NCI-H146 (cell line): Measurements from ENCODE around the gene PLEKHA1.

ENCODE experiments used
- DNase-seq: peaks from one replicate; lab custom pipeline; 2025; lab: John Stamatoyannopoulos, UW

Gene PLEKHA1

DNA sequence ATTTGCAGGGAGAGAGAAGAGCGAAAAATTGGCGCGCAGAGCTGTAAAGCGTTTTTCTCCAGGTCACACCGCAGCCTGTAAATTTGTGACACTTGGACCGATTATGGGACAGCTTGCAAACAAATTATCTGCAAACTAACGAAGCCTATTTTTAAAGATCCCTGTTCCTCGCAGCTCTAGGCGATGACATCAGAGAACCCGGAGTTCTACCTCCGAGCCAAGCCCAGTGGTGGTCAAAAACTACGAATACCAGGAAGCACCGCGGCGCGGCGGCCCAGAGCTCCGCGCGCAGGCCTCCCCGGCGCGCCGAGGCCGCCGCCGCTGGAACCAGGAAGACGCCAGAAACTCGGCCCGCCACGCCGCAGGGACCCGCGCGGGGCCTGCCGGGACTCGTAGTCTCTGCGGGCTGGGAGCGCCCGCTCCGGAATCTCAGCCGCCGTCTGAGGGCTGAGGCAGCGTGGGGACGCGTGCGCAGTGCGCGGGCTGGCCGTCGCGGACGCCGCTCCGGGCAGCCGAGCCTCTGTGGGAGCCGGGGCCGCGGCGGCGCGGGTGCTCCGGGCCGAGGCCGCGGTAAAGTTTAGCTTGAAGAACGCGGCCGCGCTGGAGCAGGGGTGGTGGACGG lies at the start of gene PLEKHA1:
Gene PLEKHA1 (plus strand): TSS at position 472 of the 622 bp plus-strand sequence. CDS start 18,493 bp downstream, outside the sequence.
- DNase-seq = peak; percentile 94

DNA sequence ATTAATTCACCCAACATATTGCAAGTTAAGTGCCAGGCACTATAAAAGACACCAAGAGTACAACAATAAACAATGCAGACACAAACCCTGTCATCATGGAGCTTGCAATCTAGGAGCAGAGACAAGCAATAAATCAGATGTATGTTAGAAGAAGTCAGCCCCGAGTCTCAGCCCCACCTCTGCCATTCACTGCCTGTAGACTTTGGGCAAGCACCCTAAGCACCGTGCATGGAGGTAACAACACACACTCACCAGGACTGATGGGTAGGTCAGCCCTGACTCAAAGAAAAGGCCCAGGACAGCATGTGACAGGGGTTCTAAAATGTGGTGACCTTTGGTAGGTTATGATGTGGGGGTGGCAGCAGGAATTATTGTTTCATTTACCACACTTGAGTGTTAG lies 49.3 kb upstream of the PLEKHA1 start:
- no peak for DNase-seq

DNA sequence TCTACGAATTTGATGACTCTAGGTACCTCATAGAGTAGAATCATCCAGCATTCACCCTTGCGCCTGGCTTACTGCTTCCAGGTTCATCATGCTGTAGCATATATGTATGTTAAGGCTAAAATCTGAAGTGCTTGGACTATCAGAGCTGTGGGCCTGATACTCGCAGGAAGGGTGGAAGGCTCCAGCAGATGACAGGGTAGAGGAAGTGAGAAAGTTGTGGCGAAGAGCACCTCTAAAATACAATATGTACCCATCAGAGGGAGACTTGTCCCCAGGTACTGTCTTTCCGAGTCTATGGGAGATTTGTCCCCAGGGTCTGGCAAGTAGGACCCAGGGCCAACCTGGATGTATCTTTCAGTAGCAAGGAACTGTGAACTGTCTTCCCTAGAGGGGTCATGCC lies 48.1 kb upstream of the PLEKHA1 start:
- DNase-seq = no peak

DNA sequence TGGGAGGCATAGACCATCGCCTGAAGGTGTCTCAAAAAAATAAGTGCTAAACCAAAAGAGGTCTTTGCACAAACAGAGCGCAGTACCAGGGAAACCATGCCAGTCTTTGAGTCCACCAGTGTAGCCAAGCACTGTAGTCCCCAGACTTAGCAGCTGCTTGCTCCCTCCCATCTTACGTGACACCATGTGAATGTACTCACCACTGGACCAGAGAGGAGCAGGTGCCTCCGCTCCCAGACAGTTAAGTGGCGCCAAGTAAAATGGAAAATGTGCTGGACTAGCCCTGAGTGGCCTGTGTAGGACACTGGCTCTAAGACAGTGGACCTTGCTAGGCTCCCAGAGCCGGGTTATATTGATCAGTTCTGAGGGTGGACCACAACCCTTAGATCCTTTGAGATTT lies 47.7 kb upstream of the PLEKHA1 start:
- DNase-seq = no peak

DNA sequence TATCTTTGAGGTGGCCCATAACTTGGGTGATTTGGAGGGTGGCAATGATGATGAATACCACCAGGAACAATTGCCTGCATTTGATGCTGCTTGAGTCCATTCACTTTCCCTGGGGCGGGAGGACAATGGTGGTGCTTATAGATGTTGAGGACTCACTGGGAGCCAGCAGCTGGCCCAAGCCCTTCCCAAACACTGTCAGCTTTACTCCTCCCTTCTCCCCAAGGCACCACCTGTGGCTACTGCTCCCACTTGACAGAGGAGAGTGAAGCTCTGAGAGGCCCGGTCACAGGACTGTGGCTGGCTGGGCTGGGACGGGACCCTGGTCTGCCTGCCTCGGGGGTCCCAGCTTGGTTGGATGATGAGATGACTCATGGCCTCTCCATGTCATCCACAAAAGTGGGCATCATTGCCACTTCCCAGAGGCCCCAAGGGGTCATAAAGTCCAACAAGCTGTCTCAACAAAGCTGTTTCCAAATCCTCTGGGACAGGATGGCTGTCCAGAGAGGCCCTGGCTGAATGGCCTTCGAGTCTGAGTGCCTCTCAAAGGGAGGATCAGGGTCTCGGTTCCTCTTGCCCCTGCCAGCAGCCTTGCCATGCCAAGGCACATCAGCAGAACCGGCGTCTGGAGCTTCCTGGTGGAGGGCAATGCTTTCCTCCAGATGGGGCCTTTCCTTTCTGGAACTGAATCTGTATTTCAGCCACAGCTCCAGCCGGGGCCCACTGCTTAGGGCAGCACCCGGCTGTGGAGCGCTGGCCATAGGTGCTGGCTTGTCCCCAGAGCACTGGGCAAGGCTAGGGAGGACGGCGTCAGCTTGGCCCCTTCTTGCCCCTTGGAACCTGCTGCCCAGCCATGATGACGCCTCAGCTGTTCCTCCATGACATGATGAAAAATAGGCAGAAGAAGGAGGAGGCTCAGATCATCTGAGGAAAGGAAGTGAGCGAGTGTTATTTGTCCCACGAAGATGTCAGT lies 47.0 kb upstream of the PLEKHA1 start:
- no peak for DNase-seq

DNA sequence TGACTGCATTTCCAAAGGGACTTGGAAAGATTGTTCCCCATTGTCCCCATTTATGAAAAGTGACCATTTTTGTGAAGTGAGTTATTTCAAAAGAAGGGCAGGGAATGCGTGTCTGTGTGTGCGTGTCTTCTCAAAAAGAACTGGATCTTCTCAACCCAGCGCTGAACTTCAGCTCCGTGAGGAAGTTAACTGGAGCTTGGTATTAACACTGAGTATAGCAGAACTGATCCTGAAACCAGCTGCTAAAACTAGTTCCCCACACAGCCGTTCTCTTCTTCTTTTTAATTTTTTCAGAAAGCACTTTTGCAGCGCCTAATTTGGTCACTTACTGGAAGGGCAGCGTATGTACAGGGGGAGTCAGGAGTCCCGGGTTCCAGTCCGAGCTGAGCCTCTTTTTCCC lies 45.8 kb upstream of the PLEKHA1 start:
- DNase-seq = no peak

DNA sequence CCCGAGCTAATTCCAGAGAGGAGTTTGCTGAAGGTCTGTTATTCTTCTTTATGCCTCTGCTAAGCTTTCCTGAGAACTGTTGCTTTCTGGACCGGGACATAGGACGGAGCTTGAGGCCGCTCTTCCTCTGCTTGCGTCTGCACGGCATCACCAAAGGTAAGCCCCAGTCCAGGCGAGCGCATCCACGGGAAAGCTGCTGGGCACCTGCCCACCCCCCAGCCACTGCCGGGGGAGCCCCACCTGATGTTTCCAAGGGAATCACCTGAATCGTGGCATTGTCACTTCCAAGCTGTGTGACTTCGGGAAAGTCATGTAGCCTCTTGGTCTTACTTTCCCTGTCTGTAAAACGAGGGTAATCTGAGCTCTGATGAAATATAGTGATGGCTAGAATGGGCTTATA lies 45.1 kb upstream of the PLEKHA1 start:
- no peak for DNase-seq

DNA sequence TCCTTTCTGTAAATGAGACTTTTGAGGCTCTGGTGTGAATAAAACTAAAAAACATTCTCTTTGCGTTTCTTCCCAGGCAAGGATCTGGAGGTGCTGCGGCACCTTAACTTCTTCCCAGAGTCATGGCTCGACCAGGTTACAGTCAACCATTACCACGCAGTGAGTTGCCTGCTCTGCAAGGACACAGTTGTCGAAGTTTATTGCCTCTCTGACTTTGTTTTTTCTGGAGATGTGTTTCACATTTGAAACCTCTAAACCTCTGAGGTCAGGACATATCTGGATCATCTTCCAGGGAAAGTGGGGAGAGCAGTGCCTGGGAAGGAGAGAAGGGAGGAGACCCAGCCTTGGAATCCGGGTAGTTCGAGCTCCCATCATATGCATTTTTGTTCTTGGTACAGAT lies 43.4 kb upstream of the PLEKHA1 start:
- no peak for DNase-seq

DNA sequence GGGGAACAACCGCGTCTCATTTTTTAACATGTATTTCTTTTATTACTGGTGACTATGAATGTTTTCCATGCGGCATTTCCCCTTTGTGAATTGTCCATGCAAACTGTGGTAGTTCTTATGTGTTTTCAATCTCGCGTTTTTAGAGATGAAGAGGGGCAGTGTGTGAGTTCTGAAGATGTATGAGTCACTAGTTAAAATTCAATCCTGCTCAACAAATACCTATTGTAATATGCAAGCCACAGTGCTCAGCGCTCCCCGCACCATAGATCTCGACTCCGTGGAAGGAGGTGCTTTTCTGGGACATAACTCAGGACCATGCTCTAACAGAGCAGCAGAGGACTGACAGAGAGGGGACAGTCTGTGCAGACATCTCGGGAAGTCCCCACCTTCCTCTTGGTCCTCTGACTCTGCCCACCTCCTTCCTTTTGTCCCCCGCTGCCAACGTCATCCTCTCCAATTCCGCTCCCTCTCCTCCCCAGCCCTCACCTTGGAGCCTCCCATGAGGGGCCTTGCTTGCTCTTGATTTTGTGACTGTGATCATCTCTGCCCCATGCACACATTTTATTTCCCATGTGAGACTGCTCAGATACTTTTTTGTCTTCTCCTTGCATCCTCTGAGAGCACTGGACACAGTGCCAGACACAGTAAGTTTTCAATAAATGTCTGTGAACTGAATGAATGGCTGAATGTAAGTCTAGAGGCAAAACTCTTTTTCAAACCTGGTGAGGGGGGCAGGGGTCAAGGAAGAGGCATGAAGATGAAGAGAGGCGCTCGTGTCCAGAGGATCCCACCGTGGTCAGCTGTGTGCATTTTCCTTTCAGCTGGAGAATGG lies 42.7 kb upstream of the PLEKHA1 start:
- DNase-seq = no peak

DNA sequence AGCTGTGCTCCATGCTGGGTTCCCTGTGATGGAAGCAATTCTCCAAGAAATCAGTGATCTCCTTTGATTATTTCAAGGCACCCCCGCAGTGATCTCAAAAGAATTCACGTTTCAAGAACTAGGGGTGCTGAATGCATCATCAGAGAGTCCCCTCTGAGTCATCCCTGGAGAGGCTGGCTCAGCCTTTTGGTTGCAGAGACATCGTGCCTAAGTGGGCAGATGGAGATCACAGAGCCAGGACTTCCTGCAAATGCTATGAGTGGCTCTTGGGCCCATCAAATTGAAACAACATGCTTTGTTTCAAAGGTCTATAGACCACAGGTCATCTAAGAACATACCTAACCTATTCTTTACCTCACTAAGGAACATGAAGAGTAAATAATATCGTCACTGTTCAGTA lies 41.5 kb upstream of the PLEKHA1 start:
- DNase-seq = no peak

DNA sequence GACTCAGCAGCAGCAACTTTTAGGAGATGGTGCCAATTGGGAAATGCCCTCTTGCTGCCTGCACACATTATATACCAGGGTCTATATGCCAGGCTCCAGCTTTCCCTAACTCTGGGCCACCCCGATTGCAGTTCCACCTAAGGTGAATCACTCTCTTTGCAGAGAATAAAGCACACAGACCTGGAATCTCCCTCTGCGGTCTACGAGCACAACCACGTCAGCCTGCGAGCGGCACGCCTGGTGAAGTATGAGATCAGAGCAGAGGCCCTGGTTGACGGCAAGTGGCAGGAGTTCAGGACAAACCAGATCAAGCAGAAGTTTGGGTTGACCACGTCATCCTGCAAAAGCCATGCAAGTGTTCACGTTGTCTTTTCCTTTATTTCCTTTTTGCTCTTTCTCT lies 38.2 kb upstream of the PLEKHA1 start:
- no peak for DNase-seq

DNA sequence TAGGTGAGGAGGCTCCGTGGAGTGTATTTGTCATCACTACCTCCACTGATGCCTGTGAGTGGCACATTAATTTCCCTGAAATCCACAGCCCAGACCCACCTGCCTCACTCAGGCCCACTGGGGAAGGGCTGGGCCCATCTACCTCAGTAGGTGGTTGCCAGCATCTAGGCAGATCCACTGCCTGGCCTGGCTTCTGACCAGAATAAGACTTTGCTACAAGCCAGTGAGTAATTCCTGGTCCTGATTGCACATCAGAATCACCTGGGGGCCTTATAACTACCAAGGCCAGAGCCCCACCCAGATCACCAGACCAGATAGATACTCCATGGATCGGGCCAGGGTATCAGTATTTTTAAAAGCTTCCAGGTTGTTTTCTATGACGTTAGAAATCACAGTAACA lies 37.5 kb upstream of the PLEKHA1 start:
- no peak for DNase-seq

DNA sequence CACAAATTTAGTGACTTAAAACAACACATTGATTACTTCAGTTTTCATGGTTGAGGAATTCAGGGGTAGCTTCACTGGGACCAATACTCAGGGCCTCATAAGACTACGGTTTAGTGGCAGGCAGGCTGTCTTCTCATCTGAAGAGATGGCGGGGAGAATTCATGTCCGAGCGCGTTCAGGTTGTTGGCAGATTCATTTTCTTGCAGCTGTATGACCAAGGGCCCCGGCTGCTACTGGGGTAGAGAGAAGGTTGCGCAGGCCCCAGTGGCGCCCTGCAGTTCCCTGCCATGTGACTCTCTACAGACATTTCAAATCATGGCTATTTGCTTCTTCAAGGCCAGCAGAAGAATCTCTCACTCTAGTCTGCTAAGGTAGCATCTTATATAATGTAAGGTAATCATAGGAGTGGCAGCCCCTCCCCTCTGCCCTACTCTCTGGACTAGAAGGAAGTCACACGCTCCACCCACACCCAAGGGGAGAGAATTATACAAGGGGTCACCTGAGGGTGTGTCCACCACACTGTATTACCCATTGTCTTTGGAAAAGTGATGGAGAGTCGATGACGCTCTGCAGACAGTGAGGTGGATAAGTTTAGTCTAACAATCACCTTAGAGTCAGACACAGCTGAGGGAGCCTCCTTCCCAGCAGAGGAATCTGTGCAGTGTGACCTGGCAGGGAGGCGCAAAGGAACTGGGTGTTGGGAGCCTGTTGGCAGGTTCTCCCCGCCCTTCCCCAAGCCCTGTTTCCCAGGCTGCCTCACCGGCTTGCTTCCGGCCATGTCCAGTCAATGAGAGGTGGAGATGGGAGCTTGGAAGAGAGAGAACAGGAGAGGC lies 35.7 kb upstream of the PLEKHA1 start:
- no peak for DNase-seq

DNA sequence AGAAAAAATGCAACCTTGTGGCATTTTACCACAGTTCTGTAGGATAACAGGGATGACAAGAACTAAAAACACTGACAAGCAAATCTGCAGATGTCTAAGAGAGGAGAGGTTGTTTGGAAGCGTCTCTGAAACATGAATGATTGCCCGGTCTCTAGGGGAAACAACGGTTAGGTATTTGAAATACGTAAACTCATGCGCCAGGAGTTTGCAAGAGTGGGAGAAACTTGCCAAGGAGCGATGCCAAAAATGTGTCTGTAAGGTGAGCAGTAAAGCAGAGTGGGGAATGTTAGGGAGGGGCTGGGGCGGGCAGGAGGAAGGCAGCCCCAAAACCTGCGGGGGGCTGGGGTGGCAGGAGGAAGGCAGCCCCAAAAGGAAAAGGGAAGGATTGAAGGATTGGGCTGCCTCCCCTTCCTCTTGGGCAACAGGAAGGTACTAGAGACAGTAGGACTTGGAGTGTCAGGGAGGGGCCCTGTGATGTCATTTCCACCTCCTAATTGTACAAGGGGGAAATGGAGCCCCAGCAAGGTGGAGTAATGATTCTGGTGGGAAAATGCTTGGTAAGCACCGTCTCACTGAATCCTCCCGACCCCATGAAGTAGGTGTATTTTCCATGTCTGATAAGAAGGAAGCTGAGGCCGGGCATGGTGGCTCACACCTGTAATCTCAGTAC lies 33.2 kb upstream of the PLEKHA1 start:
- no peak for DNase-seq

DNA sequence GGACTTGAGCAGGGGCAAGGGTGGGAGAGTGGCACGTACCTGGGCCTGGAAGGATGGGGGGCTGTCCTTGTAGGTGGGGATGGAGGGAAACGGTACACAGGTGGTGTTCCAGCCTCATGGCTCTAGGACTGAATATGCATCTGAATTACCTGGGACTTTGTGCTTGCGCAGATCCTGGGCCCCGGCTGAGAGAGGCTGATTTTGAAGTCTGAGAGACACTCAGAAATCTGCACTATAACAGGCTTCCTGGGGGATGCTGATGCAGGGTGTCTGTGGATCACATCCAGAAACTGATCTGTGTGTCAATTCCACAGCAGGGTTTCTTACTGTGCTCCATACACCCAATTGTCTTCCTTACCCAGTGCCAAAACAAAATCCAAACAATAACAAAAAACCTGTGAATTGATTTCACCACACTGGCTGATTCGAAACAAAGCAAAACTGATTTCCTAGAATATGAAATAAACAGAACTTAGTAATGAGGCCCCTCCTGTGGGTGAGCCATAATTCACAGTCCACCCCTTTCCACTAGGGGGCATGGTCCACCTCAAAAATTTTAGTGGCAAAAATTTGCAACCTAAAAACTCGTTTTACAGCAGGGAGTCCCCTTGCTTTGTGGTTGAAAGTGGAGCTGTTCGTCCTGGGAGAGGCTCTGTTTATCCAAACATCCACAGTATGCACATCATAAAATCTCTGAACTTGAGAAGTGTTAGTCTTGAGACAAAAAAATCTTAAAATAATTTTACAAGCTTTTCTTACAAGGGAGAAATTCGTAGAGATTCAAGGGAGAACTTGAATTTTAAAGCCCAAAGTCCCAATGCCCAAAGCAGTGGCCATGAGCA lies 32.0 kb upstream of the PLEKHA1 start:
- DNase-seq = peak; percentile 48

DNA sequence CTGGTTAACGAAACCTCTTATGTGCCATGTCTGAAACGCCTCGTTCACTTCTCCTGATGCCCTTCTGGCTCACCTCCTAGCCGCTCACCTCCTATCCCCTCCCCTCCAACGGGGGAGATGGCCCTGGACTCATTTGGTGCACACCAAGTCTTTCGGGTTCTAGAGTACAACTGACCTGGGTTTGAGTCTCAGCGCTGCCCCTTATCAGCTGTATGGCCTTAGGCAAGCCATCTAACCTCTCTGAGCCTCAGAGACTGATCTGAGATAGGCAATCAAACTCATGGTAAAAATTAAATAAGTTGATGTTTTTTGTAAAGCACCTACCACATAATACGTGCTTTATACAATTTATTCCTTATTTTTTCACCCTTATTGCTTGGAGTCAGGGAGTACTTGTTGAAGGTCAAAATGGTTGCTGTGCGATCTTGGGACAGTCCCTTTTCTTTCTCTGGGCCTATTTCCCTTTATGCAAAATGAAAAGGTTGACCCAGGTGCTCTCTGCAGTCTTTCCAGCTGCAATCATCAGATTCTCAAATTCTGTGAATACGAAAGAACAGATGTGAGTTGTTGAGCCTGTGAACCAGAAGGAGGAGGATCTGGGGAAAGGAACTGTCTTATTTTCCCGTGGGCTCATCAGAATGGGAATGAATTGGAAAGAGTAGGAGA lies 31.2 kb upstream of the PLEKHA1 start:
- no peak for DNase-seq

DNA sequence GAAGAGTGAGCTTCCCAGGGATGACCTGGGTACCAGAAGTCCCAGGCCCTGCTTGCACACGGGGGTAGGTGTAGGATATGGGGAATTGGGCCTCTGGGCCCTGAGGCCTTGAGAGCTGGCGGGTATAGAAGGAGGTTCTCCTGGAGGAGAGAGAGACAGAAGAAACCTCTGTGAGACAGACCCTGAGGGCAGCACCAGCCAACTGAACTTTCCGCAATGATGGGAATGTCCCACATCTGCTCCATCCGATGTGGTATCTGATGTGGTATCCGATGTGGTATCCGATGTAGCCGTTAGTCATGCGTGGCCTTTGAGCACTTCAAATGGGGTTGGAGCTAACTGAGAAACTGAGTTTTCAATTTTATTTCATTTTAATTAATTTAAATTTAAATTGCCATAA lies 30.6 kb upstream of the PLEKHA1 start:
- DNase-seq = no peak

DNA sequence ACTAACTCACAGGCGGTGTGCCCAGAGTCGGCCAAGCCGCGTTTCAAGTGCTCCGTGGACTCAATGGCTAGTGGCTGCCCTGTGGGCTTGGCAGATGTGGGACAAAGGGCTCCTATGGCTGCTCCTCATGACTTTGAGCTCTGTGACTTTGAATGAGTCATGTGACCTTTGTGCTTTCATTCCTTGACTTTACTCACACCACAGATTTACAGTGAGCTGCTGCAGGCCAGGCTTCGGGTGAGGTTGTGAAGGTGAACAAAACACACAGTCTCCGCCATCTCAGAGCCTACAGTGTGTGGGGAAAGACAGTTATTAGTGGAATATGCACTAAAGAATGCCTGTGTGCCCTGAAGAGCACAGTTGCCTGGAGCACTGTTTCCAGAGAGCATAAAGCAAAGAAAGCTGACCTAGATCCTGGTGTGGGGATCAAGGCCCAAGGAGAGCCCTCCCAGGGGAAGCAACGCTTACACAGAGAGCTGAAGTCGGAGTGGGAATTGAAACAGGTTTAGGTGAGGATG lies 29.7 kb upstream of the PLEKHA1 start:
- no peak for DNase-seq

DNA sequence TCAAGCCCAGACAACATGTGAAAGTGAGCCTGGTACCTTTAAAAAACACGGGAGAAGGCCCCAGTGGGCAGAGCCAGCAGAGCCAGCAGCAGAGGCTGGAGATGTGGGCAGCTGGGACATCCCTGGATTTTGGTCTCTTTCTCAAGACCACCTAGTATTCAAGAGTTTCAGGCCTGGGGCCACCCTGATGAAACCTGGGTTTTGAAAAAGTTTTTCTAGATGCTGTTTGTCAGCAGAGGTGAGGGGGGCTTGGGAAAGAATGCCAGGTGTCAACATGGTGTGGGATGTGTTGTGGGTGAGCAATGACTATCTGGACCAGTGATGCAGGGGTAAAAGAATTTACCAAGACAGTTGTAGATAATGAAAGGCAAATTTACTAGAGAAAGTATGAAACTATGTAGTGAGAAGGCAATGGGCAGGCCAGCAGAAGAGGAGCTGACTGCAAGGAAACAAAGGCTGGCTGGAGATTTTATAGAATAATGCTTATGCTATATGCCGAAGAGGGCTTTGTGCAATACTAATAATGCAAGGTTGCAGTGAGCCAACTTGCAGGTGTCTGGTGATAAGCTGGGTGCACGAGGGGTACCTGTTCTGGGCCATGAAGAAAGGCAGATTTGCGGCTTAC lies 28.1 kb upstream of the PLEKHA1 start:
- DNase-seq = no peak
